Right renal pelvis (tissue), 4 donors: ENCODE results near the gene NPDC1. TPM values are rescaled to one million over a fixed set of nuclear protein-coding genes. Genes with fewer than 3 reads are reported as not detected.

Source experiments
- DNase-seq, 4 donors: peaks; one replicate each; pipeline ENCODE4 v3.0.0-alpha.2; 2013; ENCODE audit warnings: low read depth in 4 of 4, low spot score in 3 of 4, missing footprints in 1 of 4
- polyA plus RNA-seq, 4 donors: library from polyadenylated mRNA; unstranded; fragments of 120-200 nt; gene quantifications; one replicate each; pipeline ENCODE4 v1.2.1, GENCODE V29; 2013; ENCODE audit not compliant: insufficient read length in 4 of 4

NPDC1 gene
- polyA plus RNA-seq, 4 donors: 22.8 to 47.1 (median 26.5) TPM

DNA sequence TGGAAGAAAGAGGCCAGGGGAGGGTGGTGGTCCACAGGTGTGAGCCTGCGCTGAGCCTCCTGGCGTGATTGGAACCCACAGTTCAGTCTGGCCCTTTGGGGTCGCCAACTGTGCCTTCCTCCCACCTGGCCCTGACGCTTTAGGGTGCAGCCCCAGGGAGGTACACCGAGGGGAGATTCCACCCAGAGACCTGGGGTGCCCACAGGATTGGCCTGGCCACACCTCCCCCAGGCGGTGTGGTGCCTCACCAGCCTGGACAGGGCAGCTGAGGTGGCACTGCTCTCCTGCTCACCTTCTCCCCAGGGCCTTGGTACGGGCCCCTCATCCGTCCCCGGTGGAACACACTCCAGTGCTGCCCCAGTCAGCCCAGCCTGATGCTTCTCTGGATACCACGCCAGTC lies 48.6 kb downstream of the NPDC1 start:
- DNase-seq: no peak

DNA sequence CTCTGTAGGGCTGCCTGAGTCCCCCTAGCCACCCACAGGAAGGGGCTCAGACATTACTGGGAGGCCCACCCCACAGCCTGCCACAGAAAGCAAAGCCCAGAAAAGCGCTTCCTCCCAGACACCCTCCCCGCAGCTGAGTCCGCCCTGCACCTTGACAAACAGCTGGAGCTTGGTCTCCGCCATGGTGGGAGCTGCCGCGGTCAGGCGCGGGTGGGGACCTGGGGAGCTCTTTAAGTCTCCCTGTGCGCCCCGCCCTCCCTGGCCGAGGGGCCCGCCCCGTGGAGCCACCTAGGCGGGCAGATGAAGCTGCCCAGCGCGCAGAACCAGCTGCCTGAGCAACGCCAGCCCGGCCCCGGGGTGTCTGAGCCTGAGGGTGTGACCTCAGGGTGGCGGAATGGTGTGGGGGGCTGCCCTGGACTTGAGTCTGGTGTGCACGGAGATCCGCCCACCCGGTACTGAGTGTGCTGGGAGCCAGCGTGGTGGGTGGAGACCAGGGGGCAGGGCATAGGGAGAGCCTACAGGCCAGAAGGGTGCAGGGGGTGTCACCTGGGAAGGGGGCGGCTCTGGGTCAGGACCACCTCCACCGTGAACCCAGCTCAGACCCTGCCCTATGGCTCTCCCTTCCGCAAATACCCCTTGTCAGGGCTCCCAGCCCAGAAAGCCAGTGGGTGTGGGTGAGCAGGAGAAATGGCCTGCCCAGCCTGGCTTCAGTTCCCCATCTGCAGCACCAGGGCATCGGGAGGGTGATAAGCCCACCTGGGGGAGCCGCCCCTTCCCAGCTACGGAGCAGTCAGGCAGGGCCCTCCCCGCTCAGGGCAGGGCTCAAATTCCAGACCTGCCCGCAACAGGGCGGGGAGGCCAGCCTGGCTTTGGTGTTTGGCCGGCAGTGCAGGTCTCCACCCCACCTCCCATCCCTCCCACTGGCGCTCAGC lies 49.4 kb downstream of the NPDC1 start, which contains the start of gene CLIC3:
Gene CLIC3 (minus strand): TSS at position 208 of the 932 bp plus-strand sequence. CDS start 25 bp downstream, at position 183.
- DNase-seq: no peak

DNA sequence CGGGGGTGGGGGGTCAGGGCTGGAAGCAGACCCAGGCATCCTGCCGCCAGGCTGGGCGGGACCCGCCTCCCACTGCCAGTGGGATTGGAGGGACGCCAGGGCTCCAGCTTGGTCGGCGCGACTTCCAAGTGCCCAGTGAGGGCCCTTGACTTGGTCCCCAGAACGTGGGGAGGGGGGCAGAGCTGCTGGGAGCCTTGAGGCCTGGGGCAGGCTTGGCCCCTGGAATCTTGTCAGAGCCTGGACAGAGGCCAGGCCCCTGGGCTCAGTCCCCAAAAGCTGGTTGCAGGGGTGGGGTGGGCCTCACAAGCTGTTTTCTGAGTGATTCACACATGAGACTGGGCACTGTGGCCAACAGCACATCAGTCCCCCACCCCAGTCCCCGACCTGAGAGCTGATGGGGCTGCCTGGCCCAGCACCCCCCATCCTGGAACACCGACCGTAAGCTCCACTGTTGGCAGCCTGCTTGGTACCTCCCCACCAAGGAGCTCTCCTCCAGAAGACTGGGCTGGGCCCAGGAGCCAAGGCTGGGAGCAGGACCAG lies 50.1 kb downstream of the NPDC1 start:
- DNase-seq: no peak

DNA sequence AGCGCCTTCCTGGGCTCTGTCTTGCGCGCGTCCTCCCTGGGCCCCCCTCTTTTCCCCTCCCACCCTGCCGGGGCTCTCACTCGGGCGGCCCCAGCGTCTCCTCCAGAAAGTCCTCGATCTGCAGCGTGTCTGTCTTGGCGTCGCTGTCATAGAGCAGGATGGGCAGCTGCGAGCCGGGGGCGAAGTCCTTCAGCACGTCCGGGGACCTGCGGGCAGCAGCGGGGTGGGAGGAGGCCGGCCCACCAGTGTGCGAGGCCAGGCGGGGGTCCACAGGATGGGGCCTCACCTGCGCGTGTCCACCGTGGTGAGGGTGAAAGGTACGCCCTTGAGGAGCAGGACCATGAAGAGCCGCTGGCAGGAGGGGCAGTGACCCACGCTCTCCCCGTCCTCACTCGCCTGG lies 50.6 kb downstream of the NPDC1 start:
- DNase-seq: no peak

DNA sequence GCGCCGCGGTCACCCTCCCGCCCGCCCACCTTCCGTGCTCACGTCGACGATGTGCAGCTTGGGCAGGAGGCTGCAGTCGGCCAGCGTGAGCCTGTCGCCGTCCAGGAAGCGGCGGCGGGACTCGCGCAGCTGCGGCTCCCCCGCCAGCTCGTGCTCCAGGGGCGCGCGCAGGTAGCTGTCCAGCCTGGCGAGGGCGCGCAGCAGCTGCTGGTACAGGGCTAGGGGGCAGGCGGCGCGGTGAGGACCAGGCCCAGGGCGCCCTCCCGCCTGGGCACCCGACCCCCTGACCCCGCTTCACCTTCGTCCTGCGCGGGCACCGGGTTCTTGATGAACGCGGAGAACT lies 51.1 kb downstream of the NPDC1 start:
- DNase-seq: no peak

DNA sequence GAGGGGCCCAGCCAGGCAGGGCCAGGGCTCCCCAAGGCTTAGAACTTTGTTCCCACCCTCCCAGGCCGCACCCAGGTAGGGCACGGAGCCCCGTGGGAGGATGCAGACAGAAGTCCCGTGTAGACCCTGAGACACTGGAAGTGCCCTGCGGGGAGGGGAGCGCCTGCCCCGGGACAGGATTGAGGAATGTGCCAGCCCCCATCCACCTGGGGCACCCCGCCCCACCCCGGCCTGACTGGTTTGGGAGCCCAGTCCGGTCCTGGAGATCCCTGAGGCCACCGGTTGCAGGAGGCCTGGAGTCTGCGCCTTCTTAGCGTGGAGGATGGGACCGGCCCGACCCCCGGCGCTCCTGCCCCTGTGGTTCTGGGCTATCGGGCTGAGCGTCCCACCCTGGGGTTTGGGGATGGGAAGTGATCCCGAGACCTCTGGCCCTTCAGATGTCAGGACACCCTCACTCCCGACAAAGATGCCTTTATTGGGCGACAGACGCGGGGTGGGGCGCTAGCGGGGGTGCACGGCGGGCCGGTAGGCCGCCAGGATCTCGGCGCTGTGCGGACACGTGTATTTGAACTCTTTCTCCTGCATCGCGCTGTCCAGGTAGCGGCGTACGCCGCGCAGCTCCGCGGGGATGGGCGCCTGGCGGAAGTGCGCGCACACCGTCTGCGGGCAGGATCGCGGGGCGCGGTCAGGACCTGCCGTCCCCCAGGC lies 51.6 kb downstream of the NPDC1 start:
- DNase-seq: no peak

DNA sequence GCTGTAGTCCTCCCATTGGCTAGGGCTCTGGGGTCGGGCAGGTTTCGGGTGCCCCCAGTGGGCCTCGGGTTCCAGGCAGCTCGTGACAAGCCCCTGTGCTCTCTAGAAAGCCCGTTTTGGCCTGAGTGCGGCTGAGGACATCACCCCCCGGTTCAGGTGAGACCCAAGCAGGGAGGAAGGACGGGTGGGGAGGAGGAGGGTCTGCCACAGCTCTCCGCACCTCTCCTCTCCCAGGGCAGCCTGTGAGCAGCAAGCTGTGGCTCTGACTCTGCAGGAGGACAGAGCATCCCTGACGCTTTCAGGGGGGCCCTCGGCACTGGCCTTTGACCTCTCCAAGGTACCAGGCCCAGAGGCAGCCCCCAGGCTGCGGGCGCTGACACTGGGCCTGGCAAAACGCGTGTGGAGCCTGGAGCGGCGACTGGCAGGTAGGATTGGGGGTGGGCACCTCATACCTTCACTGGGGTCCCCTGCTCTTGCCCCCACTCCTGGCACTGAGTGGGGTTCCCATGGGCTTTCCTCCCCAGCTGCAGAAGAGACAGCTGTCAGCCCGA lies 53.1 kb downstream of the NPDC1 start:
- DNase-seq: no peak

DNA sequence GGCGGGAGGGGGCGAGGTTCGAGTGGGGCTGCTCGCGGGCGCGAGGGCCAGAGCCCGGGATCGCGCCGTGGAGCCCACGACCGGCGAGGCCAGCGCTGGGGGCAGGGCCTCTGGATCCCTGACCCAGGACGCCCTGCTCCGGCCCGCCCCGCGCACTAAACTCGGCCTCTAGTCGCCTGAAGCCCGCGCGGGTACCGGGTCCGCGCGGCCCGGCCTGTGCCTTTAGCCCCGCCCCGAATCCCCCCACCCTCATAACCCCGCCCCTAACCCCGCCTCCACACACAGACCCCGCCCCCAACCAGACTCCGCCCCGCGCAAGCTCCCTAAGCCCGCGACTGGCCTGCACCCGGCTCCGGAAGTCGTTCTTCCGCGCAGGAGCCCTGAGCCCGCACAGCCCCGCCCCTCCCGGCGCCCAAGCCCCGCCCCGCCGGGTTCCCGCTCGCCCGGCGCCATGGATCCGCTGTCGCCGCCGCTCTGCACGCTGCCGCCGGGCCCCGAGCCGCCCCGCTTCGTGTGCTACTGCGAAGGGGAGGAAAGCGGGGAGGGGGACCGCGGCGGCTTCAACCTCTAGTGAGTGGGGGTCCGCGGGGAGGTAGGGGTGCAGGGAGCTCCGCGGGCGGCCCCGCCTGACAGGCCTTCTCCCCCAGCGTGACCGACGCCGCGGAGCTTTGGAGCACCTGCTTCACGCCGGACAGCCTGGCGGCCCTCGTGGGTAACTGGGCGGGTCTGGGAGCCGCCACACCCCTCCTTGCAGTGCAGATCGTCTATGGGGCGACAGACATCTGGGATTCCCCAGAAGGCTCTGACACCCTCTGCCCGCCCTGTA lies 53.8 kb downstream of the NPDC1 start, which contains the start of gene PAXX:
Gene PAXX (plus strand): TSS at position 430 of the 826 bp plus-strand sequence. CDS start 22 bp downstream, at position 452.
- peak; percentile 60 to 69 (median 67) for DNase-seq

DNA sequence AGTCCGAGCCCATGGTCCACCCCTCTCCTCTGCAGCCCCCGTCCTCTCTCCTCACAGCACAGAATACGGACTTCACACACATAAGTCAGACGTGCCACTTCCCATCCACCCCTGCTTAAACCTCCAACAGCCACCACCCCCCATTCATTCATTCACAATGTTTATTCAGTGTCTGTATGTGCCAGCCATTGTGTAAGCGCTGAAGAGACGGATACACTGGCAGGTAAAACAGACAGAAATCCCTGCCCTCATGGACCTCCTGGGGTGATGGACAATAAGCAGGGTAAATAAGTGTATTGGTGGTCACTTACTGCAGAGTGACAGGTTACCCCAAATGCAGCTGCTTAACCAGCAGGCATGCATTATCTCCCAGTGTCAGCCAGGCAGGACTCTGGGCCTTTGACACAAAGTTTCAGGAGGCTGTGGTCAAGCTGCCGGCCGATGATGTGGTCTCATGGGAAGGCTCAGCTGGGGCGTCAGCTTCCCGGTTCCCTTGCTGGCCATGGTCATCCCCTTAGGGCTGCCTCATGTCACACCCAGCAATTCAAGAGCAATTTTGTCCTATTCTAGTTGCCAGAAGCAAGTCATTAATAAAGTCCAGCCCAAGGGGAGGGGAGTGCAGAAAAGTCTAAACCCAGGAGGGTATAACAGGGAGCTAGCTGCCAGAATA lies 55.6 kb downstream of the NPDC1 start:
- DNase-seq: no peak

Other genes with a start within 250 kb of the NPDC1 start
- 1 to 10 TPM; 4.8 to 6.2 (median 5.2) TPM for gene CCDC183, start 249.8 kb downstream of the NPDC1 start, polyA plus RNA-seq
- 10 to 100 TPM; 56.6 to 76.5 (median 64.3) TPM for gene RABL6, start 238.2 kb downstream of the NPDC1 start, polyA plus RNA-seq
- 1 to 10 TPM in 2 of 4 donors, under 1 TPM in 2; 0.67 to 1.7 (median 0.96) TPM for gene AJM1, start 203.7 kb downstream of the NPDC1 start, polyA plus RNA-seq
- gene PHPT1, start 196.8 kb downstream of the NPDC1 start, polyA plus RNA-seq: 100 to 1,000 TPM in 1 of 4 donors, 10 to 100 TPM in 3; 79.2 to 145 (median 81.4) TPM
- 10 to 100 TPM in 1 of 4 donors, 1 to 10 TPM in 3; 6.0 to 10.6 (median 6.9) TPM for gene MAMDC4, start 193.8 kb downstream of the NPDC1 start, polyA plus RNA-seq
- gene EDF1, start 179.9 kb downstream of the NPDC1 start, polyA plus RNA-seq: 100 to 1,000 TPM; 317 to 400 (median 357) TPM
- 10 to 100 TPM; 11.3 to 16.8 (median 12.4) TPM for gene TRAF2, start 159.7 kb downstream of the NPDC1 start, polyA plus RNA-seq
- gene FBXW5, start 101.4 kb downstream of the NPDC1 start, polyA plus RNA-seq: 10 to 100 TPM; 38.7 to 67.9 (median 43.5) TPM
- gene C8G, start 100.9 kb downstream of the NPDC1 start, polyA plus RNA-seq: 1 to 10 TPM in 2 of 4 donors, under 1 TPM in 2; 0.36 to 1.1 (median 0.90) TPM
- gene LCN12, start 93.9 kb downstream of the NPDC1 start, polyA plus RNA-seq: 10 to 100 TPM; 21.8 to 36.8 (median 29.4) TPM
- gene PTGDS, start 68.7 kb downstream of the NPDC1 start, polyA plus RNA-seq: 100 to 1,000 TPM in 1 of 4 donors, 10 to 100 TPM in 3; 27.8 to 104 (median 33.5) TPM
- gene LCNL1, start 63.2 kb downstream of the NPDC1 start, polyA plus RNA-seq: under 1 TPM; 0.08 to 0.35 (median 0.19) TPM
- 10 to 100 TPM; 26.9 to 46.1 (median 31.5) TPM for gene PAXX, start 53.8 kb downstream of the NPDC1 start, polyA plus RNA-seq
- gene CLIC3, start 49.6 kb downstream of the NPDC1 start, polyA plus RNA-seq: 1 to 10 TPM in 1 of 4 donors, under 1 TPM in 3; 0.28 to 1.2 (median 0.50) TPM
- gene ABCA2, start 17.9 kb downstream of the NPDC1 start, polyA plus RNA-seq: 10 to 100 TPM; 33.3 to 57.9 (median 40.2) TPM
- gene FUT7, start 14.1 kb downstream of the NPDC1 start, polyA plus RNA-seq: under 1 TPM in 2 of 4 donors, not detected in 2; 0.04 to 0.11 TPM
- gene ENTPD2, start 7.9 kb upstream of the NPDC1 start, polyA plus RNA-seq: 1 to 10 TPM; 3.4 to 7.4 (median 4.2) TPM
- 1 to 10 TPM; 5.4 to 9.5 (median 6.0) TPM for gene SAPCD2, start 24.4 kb upstream of the NPDC1 start, polyA plus RNA-seq
- gene UAP1L1, start 31.3 kb upstream of the NPDC1 start, polyA plus RNA-seq: 1 to 10 TPM; 4.6 to 6.6 (median 5.6) TPM
- 10 to 100 TPM; 46.4 to 62.2 (median 53.4) TPM for gene MAN1B1, start 40.8 kb upstream of the NPDC1 start, polyA plus RNA-seq
- gene DPP7, start 68.6 kb upstream of the NPDC1 start, polyA plus RNA-seq: 10 to 100 TPM in 3 of 4 donors, 1 to 10 TPM in 1; 9.7 to 41.8 (median 18.2) TPM
- gene GRIN1, start 93.0 kb upstream of the NPDC1 start, polyA plus RNA-seq: under 1 TPM in 2 of 4 donors, not detected in 2; 0.04 to 0.12 TPM
- gene LRRC26, start 123.9 kb upstream of the NPDC1 start, polyA plus RNA-seq: under 1 TPM in 1 of 4 donors, not detected in 3; 0.16 TPM
- not detected for gene TMEM210, start 125.9 kb upstream of the NPDC1 start, polyA plus RNA-seq
- 10 to 100 TPM; 37.1 to 50.4 (median 40.9) TPM for gene ANAPC2, start 142.4 kb upstream of the NPDC1 start, polyA plus RNA-seq
- gene SSNA1, start 142.5 kb upstream of the NPDC1 start, polyA plus RNA-seq: 10 to 100 TPM; 42.7 to 70.4 (median 47.7) TPM
- 10 to 100 TPM; 12.9 to 18.6 (median 14.1) TPM for gene TPRN, start 154.6 kb upstream of the NPDC1 start, polyA plus RNA-seq
- gene TMEM203, start 159.5 kb upstream of the NPDC1 start, polyA plus RNA-seq: 10 to 100 TPM; 44.6 to 49.8 (median 47.4) TPM
- 10 to 100 TPM; 10.0 to 16.0 (median 10.9) TPM for gene NDOR1, start 159.5 kb upstream of the NPDC1 start, polyA plus RNA-seq
- gene RNF208, start 176.1 kb upstream of the NPDC1 start, polyA plus RNA-seq: 10 to 100 TPM in 2 of 4 donors, 1 to 10 TPM in 2; 7.9 to 16.3 (median 10.1) TPM
- gene CYSRT1, start 179.0 kb upstream of the NPDC1 start, polyA plus RNA-seq: 10 to 100 TPM in 2 of 4 donors, 1 to 10 TPM in 2; 4.9 to 14.2 (median 10.8) TPM
- 10 to 100 TPM in 1 of 4 donors, 1 to 10 TPM in 3; 5.1 to 14.5 (median 9.7) TPM for gene RNF224, start 181.3 kb upstream of the NPDC1 start, polyA plus RNA-seq
- 10 to 100 TPM in 1 of 4 donors, 1 to 10 TPM in 3; 4.7 to 11.9 (median 7.3) TPM for gene SLC34A3, start 184.7 kb upstream of the NPDC1 start, polyA plus RNA-seq
- gene TUBB4B, start 195.1 kb upstream of the NPDC1 start, polyA plus RNA-seq: 100 to 1,000 TPM; 343 to 454 (median 348) TPM
- 1 to 10 TPM; 1.7 to 2.3 (median 1.8) TPM for gene STPG3, start 205.1 kb upstream of the NPDC1 start, polyA plus RNA-seq
- gene NELFB, start 209.2 kb upstream of the NPDC1 start, polyA plus RNA-seq: 10 to 100 TPM; 46.6 to 69.7 (median 51.2) TPM
- gene TOR4A, start 231.5 kb upstream of the NPDC1 start, polyA plus RNA-seq: 1 to 10 TPM; 3.6 to 10.0 (median 4.9) TPM